ENCODE data around the gene C5orf63.
A peak's percentile ranks its signal among the peaks of the same experiment; 100 is the strongest.

GRCh38 chr5:127030259-127031146 is 42.8 kb downstream of the C5orf63 start, which contains the start of gene MARCHF3:
- TF ChIP-seq POLR2A (IDR thresholded peaks at IDR 0.05) = peak; percentile 81
- TF ChIP-seq, protein P1, sequence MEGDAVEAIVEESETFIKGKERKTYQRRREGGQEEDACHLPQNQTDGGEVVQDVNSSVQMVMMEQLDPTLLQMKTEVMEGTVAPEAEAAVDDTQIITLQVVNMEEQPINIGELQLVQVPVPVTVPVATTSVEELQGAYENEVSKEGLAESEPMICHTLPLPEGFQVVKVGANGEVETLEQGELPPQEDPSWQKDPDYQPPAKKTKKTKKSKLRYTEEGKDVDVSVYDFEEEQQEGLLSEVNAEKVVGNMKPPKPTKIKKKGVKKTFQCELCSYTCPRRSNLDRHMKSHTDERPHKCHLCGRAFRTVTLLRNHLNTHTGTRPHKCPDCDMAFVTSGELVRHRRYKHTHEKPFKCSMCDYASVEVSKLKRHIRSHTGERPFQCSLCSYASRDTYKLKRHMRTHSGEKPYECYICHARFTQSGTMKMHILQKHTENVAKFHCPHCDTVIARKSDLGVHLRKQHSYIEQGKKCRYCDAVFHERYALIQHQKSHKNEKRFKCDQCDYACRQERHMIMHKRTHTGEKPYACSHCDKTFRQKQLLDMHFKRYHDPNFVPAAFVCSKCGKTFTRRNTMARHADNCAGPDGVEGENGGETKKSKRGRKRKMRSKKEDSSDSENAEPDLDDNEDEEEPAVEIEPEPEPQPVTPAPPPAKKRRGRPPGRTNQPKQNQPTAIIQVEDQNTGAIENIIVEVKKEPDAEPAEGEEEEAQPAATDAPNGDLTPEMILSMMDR (IDR thresholded peaks at IDR 0.05) = peak in 2 of 3 donors; percentile 15 to 36
